Ascending aorta (tissue), 2 donors: ENCODE data around the gene KRTAP5-10. TPM values are rescaled to one million over a fixed set of nuclear protein-coding genes. Genes with fewer than 3 reads are reported as not detected.

Experiments used
- DNase-seq, 2 donors: peaks; one replicate each; pipeline ENCODE4 v3.0.0-alpha.2; 2019; ENCODE audit warnings: low spot score in 2 of 2
- H3K27ac ChIP-seq, 2 donors: fragments of 200-600 bp; sonication (generic); one replicate each; pipeline ENCODE4 v1.5.1; 2016 to 2017; ENCODE audit warnings: mild to moderate bottlenecking in 1 of 2
- H3K27me3 ChIP-seq: fragments of 200-600 bp; sonication (generic); one replicate; pipeline ENCODE4 v1.5.1; 2017
- H3K36me3 ChIP-seq, 2 donors: fragments of 200-600 bp; sonication (generic); one replicate each; pipeline ENCODE4 v1.5.1; 2016
- H3K4me1 ChIP-seq, 2 donors: fragments of 200-600 bp; sonication (generic); one replicate each; pipeline ENCODE4 v1.5.1; 2016 to 2017; ENCODE audit warnings: mild to moderate bottlenecking in 1 of 2
- H3K4me3 ChIP-seq, 2 donors: fragments of 200-600 bp; sonication (generic); one replicate each; pipeline ENCODE4 v1.5.1; 2016 to 2017; ENCODE audit warnings: mild to moderate bottlenecking in 1 of 2
- H3K9me3 ChIP-seq, 2 donors: fragments of 200-600 bp; sonication (generic); one replicate each; pipeline ENCODE4 v1.5.1; 2016
- intact Hi-C: fragments of 100-400 bp; cut with DNase I; formaldehyde crosslinking; loops from one replicate; pipeline ENCODE4 v1.15.1; 2023
- total RNA-seq: library from RNA; depleted of rRNA; stranded (reverse); fragments of >200 nt; gene quantifications from one replicate; pipeline ENCODE4 v1.1.0, GENCODE V29; 2016
- TF ChIP-seq, protein P1 (sequence below), 3 experiments: fragments of 200-600 bp in 2 of 3; fragments of 450-650 bp in 1 of 3; sonication (generic) in 2 of 3; IDR thresholded peaks; one replicate each; pipeline ENCODE4 v1.5.1; 2016 to 2019; ENCODE audit warnings: antibody characterized with exemption in 3 of 3, mild to moderate bottlenecking in 1 of 3, moderate library complexity in 1 of 3

Gene KRTAP5-10
- total RNA-seq, 1 donor from 2014 or later: not detected

DNA sequence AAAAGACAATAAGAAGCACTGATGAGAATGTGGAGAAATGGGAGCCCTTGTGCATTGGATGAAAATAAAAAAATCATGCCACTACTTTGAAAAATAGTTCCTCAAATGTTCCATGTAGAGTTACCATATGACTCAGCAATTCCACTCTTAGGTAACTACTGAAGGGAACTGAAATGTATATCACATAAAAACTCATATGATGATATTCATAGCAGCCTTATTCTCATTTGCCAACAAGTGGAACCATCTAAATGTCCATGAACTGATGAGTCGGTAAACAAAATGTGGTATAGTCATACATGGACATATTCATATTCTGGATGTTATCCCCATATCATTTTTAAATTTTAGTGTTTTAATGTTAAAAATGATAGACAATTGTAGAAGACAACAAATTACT is 13.7 kb upstream of the KRTAP5-10 start:
- Histone ChIP-seq H3K27ac (no peak overlapping the region), H3K27me3 (no peaks in the 10 kb centered on the region), H3K4me1 (no peaks in the 10 kb centered on the region), H3K9me3 (no peaks in the 10 kb centered on the region), H3K36me3 (no peaks in the 10 kb centered on the region), H3K4me3 (no peak overlapping the region)
- no peak for DNase-seq
- intact Hi-C loops: no loop called here
- TF ChIP-seq, protein P1, sequence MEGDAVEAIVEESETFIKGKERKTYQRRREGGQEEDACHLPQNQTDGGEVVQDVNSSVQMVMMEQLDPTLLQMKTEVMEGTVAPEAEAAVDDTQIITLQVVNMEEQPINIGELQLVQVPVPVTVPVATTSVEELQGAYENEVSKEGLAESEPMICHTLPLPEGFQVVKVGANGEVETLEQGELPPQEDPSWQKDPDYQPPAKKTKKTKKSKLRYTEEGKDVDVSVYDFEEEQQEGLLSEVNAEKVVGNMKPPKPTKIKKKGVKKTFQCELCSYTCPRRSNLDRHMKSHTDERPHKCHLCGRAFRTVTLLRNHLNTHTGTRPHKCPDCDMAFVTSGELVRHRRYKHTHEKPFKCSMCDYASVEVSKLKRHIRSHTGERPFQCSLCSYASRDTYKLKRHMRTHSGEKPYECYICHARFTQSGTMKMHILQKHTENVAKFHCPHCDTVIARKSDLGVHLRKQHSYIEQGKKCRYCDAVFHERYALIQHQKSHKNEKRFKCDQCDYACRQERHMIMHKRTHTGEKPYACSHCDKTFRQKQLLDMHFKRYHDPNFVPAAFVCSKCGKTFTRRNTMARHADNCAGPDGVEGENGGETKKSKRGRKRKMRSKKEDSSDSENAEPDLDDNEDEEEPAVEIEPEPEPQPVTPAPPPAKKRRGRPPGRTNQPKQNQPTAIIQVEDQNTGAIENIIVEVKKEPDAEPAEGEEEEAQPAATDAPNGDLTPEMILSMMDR (IDR thresholded peaks at IDR 0.05): no peak

DNA sequence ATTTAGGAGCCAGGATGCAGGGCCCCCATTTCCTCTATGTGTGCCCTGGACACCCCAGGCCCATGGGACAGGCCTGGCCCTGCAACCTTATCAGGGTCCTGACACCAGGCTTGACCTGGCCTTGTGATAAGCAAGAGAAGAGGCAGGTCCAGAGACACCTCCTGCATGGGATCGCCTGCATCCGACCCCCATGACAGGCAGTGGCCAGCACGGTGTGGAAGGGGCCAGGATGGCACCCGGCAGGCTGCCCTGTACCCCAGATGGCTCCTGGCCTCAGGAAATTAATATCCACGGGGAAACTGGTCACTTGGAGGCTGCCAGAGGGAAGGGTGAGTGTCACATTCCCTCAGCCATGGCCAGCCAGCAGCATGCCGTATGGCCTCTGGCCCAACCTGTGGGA is 10.4 kb upstream of the KRTAP5-10 start:
- TF ChIP-seq, protein P1 (IDR thresholded peaks at IDR 0.05): no peak
- DNase-seq: no peak
- Histone ChIP-seq H3K36me3 (no peaks in the 10 kb centered on the region), H3K4me3 (no peak overlapping the region), H3K27me3 (no peaks in the 10 kb centered on the region), H3K27ac (no peak overlapping the region), H3K9me3 (no peaks in the 10 kb centered on the region), H3K4me1 (no peaks in the 10 kb centered on the region)
- intact Hi-C loops: no loop called here

DNA sequence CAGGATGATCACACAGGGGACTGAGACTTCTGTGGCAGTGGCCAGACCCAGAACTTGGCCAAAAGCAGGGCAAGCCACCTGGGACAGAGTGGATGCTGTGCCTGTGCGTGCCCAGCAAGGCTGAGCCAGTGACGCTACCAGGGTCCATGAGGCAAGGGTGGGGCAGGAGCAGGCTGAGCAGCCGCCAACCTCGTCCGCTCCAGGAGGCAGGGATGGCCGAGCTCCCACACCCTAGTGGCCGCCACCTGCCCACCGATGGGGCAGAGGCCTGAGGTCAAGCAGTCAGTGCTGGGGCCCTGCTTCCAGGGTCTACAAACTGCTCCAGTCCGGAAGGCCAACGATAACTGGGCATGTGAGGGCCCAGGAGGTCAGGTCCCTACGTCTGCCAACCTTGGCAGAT is 9.9 kb upstream of the KRTAP5-10 start:
- TF ChIP-seq, protein P1 (IDR thresholded peaks at IDR 0.05): no peak
- Histone ChIP-seq H3K27ac (no peak overlapping the region), H3K27me3 (no peaks in the 10 kb centered on the region)

GRCh38 chr11:71556018-71556417 is 9.3 kb upstream of the KRTAP5-10 start:
- DNase-seq: no peak
- TF ChIP-seq, protein P1 (IDR thresholded peaks at IDR 0.05): no peak
- no peaks in the 10 kb centered on the region for H3K4me1 ChIP-seq

More for the DNA sequence above, 9.9 kb upstream of the KRTAP5-10 start:
- H3K4me3 ChIP-seq: no peak overlapping the region
- no peaks in the 10 kb centered on the region for H3K9me3 ChIP-seq
- H3K4me1 ChIP-seq: no peaks in the 10 kb centered on the region
- no peak for DNase-seq
- intact Hi-C loops: no loop called here
- no peaks in the 10 kb centered on the region for H3K36me3 ChIP-seq

GRCh38 chr11:71557257-71557656 is 8.1 kb upstream of the KRTAP5-10 start:
- Histone ChIP-seq H3K36me3 (no peaks in the 10 kb centered on the region), H3K9me3 (no peaks in the 10 kb centered on the region), H3K4me3 (no peak overlapping the region), H3K4me1 (no peaks in the 10 kb centered on the region), H3K27me3 (no peaks in the 10 kb centered on the region), H3K27ac (no peak overlapping the region)
- DNase-seq: no peak
- TF ChIP-seq, protein P1 (IDR thresholded peaks at IDR 0.05): no peak
- intact Hi-C loops: no loop called here

More at GRCh38 chr11:71556018-71556417, 9.3 kb upstream of the KRTAP5-10 start:
- intact Hi-C loops: no loop called here
- no peaks in the 10 kb centered on the region for H3K27me3 ChIP-seq
- H3K4me3 ChIP-seq: no peak overlapping the region
- H3K9me3 ChIP-seq: no peaks in the 10 kb centered on the region
- no peaks in the 10 kb centered on the region for H3K36me3 ChIP-seq
- no peak overlapping the region for H3K27ac ChIP-seq

GRCh38 chr11:71558996-71559395 is 6.4 kb upstream of the KRTAP5-10 start:
- Histone ChIP-seq H3K27me3 (no peaks in the 10 kb centered on the region), H3K4me1 (no peaks in the 10 kb centered on the region), H3K4me3 (no peak overlapping the region), H3K36me3 (no peaks in the 10 kb centered on the region), H3K9me3 (no peaks in the 10 kb centered on the region), H3K27ac (no peak overlapping the region)
- intact Hi-C loops: no loop called here
- TF ChIP-seq, protein P1 (IDR thresholded peaks at IDR 0.05): no peak
- no peak for DNase-seq
